Nephron progenitor cell (in vitro differentiated cells): ENCODE measurements around the gene SHMT2.
A peak's percentile ranks its signal among the peaks of the same experiment; 100 is the strongest.

Experiments
- DNase-seq: peaks from one replicate; pipeline ENCODE4 v3.0.0; 2021
- H3K27ac Mint-ChIP-seq: 2 replicates; pipeline ENCODE4 v1.8.0; 2021; ENCODE audit warnings: mild to moderate bottlenecking, moderate library complexity, mixed read lengths
- H3K27me3 Mint-ChIP-seq: 2 replicates; pipeline ENCODE4 v1.8.0; 2021; ENCODE audit warnings: mild to moderate bottlenecking, low read depth, mixed read lengths; ENCODE audit not compliant: poor library complexity
- H3K36me3 Mint-ChIP-seq: 2 replicates; pipeline ENCODE4 v1.8.0; 2021; ENCODE audit warnings: low read depth, mixed read lengths
- H3K4me1 Mint-ChIP-seq: 2 replicates; pipeline ENCODE4 v1.8.0; 2021; ENCODE audit warnings: mixed read lengths
- H3K4me3 Mint-ChIP-seq: 2 replicates; pipeline ENCODE4 v1.8.0; 2021; ENCODE audit warnings: mild to moderate bottlenecking, moderate library complexity, mixed read lengths
- H3K9me3 Mint-ChIP-seq: 2 replicates; pipeline ENCODE4 v1.8.0; 2021; ENCODE audit warnings: mild to moderate bottlenecking, moderate library complexity, mixed read lengths
- TF ChIP-seq, protein P1 (sequence below): fragments of 200-600 bp; sonication (generic); IDR thresholded peaks from 2 replicates; pipeline ENCODE4 v1.5.0; 2021; ENCODE audit warnings: antibody characterized with exemption

Gene SHMT2

GRCh38 chr12:57216014-57216911 is 13.2 kb upstream of the SHMT2 start, which contains the start of gene NXPH4:
Gene NXPH4 (plus strand): TSS chr12:57216794. CDS start chr12:57216970, 176 bp downstream.
- Mint-ChIP-seq H3K9me3 (no peaks in the 10 kb centered on the region), H3K4me1 (peaks cover 68% of the 10 kb centered on the region), H3K27me3 (peaks cover 71% of the 10 kb centered on the region), H3K27ac (no peak within 1 kb of the TSS), H3K4me3 (peak within 1 kb of the TSS; percentile 85), H3K36me3 (no peaks in the 10 kb centered on the region)
- TF ChIP-seq, protein P1, sequence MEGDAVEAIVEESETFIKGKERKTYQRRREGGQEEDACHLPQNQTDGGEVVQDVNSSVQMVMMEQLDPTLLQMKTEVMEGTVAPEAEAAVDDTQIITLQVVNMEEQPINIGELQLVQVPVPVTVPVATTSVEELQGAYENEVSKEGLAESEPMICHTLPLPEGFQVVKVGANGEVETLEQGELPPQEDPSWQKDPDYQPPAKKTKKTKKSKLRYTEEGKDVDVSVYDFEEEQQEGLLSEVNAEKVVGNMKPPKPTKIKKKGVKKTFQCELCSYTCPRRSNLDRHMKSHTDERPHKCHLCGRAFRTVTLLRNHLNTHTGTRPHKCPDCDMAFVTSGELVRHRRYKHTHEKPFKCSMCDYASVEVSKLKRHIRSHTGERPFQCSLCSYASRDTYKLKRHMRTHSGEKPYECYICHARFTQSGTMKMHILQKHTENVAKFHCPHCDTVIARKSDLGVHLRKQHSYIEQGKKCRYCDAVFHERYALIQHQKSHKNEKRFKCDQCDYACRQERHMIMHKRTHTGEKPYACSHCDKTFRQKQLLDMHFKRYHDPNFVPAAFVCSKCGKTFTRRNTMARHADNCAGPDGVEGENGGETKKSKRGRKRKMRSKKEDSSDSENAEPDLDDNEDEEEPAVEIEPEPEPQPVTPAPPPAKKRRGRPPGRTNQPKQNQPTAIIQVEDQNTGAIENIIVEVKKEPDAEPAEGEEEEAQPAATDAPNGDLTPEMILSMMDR, result no peak
- peak; percentile 84 for DNase-seq

GRCh38 chr12:57216921-57217879 is 12.3 kb upstream of the SHMT2 start:
- H3K4me1 Mint-ChIP-seq, result peaks cover 76% of the 10 kb centered on the region
- no peak for DNase-seq

DNA sequence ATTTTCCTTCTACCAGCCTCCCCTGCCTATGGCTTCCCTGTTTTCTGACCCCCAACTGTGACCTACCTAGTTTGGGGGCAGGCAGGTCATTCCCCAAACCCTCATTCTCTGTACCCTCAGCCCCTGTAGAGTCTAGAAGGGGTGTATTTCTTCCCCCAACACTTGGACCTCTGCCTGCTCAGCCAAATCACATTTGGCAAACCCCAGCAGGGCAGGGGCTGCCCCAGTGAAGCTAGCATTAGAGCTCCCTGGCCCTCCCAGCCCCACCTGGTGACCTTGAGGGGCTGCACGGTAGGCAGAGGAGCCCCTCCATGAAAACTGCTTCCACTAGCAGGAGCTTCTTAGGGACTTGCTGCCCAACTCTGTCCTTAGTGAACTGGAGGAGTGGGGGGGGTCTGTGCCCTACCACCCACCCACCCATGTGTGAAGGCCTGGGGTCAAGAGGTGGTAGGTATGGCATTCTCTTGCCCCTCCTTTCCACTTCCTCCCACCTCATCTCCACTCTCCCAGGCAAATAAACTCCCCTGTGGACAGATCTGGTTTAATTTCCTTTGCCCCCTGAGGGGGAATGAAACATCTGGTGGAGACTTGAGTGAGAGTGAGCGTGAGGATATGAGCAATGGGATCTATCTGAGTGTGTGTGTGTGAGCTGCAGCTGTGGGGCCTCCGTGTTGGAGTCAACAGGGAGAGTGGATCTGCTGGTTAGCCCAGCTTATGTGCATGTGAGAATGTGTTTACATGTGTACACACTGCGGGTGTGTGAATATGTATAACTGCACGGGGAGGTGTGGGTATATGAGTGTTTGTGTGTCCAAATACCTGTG is 11.3 kb upstream of the SHMT2 start:
- H3K9me3 Mint-ChIP-seq, result no peaks in the 10 kb centered on the region
- DNase-seq, result no peak
- no peaks in the 10 kb centered on the region for H3K36me3 Mint-ChIP-seq
- H3K4me3 Mint-ChIP-seq, result peak overlapping the region; percentile 85
- TF ChIP-seq, protein P1, result no peak
- H3K27ac Mint-ChIP-seq, result no peak overlapping the region
- H3K4me1 Mint-ChIP-seq, result peaks cover 85% of the 10 kb centered on the region
- peaks cover 87% of the 10 kb centered on the region for H3K27me3 Mint-ChIP-seq

More at GRCh38 chr12:57216921-57217879, 12.3 kb upstream of the SHMT2 start:
- Mint-ChIP-seq H3K36me3 (no peaks in the 10 kb centered on the region), H3K27me3 (peaks cover 78% of the 10 kb centered on the region), H3K4me3 (peak overlapping the region; percentile 85), H3K9me3 (no peaks in the 10 kb centered on the region), H3K27ac (no peak overlapping the region)
- TF ChIP-seq, protein P1, result no peak

- no peaks in the 10 kb centered on the region for H3K36me3 Mint-ChIP-seq
- H3K4me3 Mint-ChIP-seq, result peak overlapping the region; percentile 85
These were observed 10.1 kb upstream of the SHMT2 start for GRCh38 chr12:57219205-57219992.

More at GRCh38 chr12:57219205-57219992, 10.1 kb upstream of the SHMT2 start:
- DNase-seq, result no peak
- Mint-ChIP-seq H3K27me3 (peaks cover 85% of the 10 kb centered on the region), H3K9me3 (no peaks in the 10 kb centered on the region), H3K27ac (no peak overlapping the region), H3K4me1 (peaks cover 85% of the 10 kb centered on the region)
- TF ChIP-seq, protein P1, result no peak
